ENCODE measurements around the gene RIF1. TPM values are rescaled to one million over a fixed set of nuclear protein-coding genes. Genes with fewer than 3 reads are reported as not detected.

The RIF1 gene
- total RNA-seq, 1 donor from 2014 or later, result 40.7 TPM

GRCh38 chr2:151391436-151391835 is 18.3 kb upstream of the RIF1 start:
- Mint-ChIP-seq H3K4me3 (ENCODE audit: unreplicated experiment) (no peak overlapping the region), H3K9me3 (ENCODE audit: unreplicated experiment) (no peaks in the 10 kb centered on the region), H3K36me3 (ENCODE audit: low read depth, unreplicated experiment) (no peaks in the 10 kb centered on the region), H3K27me3 (ENCODE audit: unreplicated experiment) (no peaks in the 10 kb centered on the region), H3K27ac (ENCODE audit: unreplicated experiment) (no peak overlapping the region), H3K4me1 (ENCODE audit: unreplicated experiment) (no peaks in the 10 kb centered on the region)
- TF ChIP-seq CTCF (IDR thresholded peaks at IDR 0.05; ENCODE audit: unreplicated experiment), result no peak
- DNase-seq (ENCODE audit: low spot score), result no peak

GRCh38 chr2:151394509-151394908 is 15.2 kb upstream of the RIF1 start:
- no peaks in the 10 kb centered on the region for H3K27me3 Mint-ChIP-seq (ENCODE audit: unreplicated experiment)
- no peaks in the 10 kb centered on the region for H3K36me3 Mint-ChIP-seq (ENCODE audit: low read depth, unreplicated experiment)
- no peaks in the 10 kb centered on the region for H3K9me3 Mint-ChIP-seq (ENCODE audit: unreplicated experiment)
- no peak for TF ChIP-seq CTCF (IDR thresholded peaks at IDR 0.05; ENCODE audit: unreplicated experiment)
- H3K4me3 Mint-ChIP-seq (ENCODE audit: unreplicated experiment), result no peak overlapping the region
- no peak overlapping the region for H3K27ac Mint-ChIP-seq (ENCODE audit: unreplicated experiment)
- H3K4me1 Mint-ChIP-seq (ENCODE audit: unreplicated experiment), result no peaks in the 10 kb centered on the region
- DNase-seq (ENCODE audit: low spot score), result no peak

GRCh38 chr2:151395509-151396374 is 14.0 kb upstream of the RIF1 start:
- H3K27me3 Mint-ChIP-seq (ENCODE audit: unreplicated experiment), result no peaks in the 10 kb centered on the region
- no peak for DNase-seq (ENCODE audit: low spot score)
- H3K4me1 Mint-ChIP-seq (ENCODE audit: unreplicated experiment), result no peaks in the 10 kb centered on the region
- H3K27ac Mint-ChIP-seq (ENCODE audit: unreplicated experiment), result no peak overlapping the region
- H3K36me3 Mint-ChIP-seq (ENCODE audit: low read depth, unreplicated experiment), result no peaks in the 10 kb centered on the region
- H3K9me3 Mint-ChIP-seq (ENCODE audit: unreplicated experiment), result no peaks in the 10 kb centered on the region
- no peak overlapping the region for H3K4me3 Mint-ChIP-seq (ENCODE audit: unreplicated experiment)
- TF ChIP-seq CTCF (IDR thresholded peaks at IDR 0.05; ENCODE audit: unreplicated experiment), result no peak

GRCh38 chr2:151399981-151400380 is 9.7 kb upstream of the RIF1 start:
- no peaks in the 10 kb centered on the region for H3K4me1 Mint-ChIP-seq (ENCODE audit: unreplicated experiment)
- DNase-seq (ENCODE audit: low spot score), result no peak
- H3K27ac Mint-ChIP-seq (ENCODE audit: unreplicated experiment), result no peak overlapping the region
- H3K27me3 Mint-ChIP-seq (ENCODE audit: unreplicated experiment), result no peaks in the 10 kb centered on the region
- H3K4me3 Mint-ChIP-seq (ENCODE audit: unreplicated experiment), result no peak overlapping the region
- H3K9me3 Mint-ChIP-seq (ENCODE audit: unreplicated experiment), result no peaks in the 10 kb centered on the region
- H3K36me3 Mint-ChIP-seq (ENCODE audit: low read depth, unreplicated experiment), result no peaks in the 10 kb centered on the region
- TF ChIP-seq CTCF (IDR thresholded peaks at IDR 0.05; ENCODE audit: unreplicated experiment), result no peak

GRCh38 chr2:151401149-151401548 is 8.6 kb upstream of the RIF1 start:
- H3K9me3 Mint-ChIP-seq (ENCODE audit: unreplicated experiment), result no peaks in the 10 kb centered on the region
- no peaks in the 10 kb centered on the region for H3K27me3 Mint-ChIP-seq (ENCODE audit: unreplicated experiment)
- no peaks in the 10 kb centered on the region for H3K36me3 Mint-ChIP-seq (ENCODE audit: low read depth, unreplicated experiment)
- H3K4me3 Mint-ChIP-seq (ENCODE audit: unreplicated experiment), result no peak overlapping the region
- no peak for TF ChIP-seq CTCF (IDR thresholded peaks at IDR 0.05; ENCODE audit: unreplicated experiment)
- DNase-seq (ENCODE audit: low spot score), result no peak
- no peaks in the 10 kb centered on the region for H3K4me1 Mint-ChIP-seq (ENCODE audit: unreplicated experiment)
- H3K27ac Mint-ChIP-seq (ENCODE audit: unreplicated experiment), result no peak overlapping the region
